ENCODE data around the gene GPER1.
"Not testable (repeated sequence)": the region's sequence is repeated elsewhere in the genome, so short reads cannot be mapped to it uniquely, and the experiment has no call there.

The GPER1 gene

DNA sequence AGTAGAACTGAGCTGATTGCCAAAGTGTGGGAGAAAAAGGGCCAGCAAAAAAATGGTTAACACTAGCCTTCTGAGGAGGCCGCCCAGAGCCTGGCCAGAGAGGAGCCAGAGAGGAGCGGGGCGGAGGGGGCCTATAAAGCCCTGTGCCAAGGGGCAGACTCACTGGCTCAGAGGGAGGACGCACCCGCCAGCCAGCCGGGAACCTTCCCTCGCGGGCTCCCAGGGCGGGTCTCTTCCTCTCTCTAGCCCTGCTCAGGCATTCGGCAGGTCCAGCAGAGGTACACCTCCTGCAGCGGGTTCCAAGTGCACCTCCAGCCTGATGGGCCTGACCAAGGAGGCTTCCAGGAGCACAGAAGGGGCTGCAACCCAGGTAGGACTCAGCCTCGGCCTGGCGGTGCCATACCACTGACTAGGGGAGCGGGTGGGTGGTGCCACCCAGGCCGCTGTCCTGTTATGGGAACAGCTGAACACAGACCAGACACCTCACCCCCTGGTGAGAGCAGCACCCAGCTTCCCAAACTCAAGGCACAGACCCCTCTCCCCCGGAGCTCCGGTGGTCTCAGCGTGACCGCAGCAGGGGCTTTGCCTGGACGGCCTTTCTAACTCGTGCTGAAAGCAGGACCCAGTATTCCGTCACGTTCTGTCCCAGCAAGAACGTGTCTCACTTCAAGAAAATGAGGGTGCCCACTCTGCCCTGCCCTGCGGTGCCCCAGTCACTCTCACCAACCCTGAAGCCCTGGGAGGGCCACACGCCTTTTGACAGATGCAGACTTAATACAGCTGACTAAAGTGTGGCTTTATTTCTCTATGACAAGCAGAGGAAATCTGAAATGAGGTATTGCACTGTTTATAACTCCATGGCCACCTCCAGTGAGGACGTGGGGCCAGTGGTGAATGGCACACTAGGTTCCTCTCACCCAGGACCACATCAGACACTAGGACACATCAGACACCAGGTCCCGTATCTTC, at the start of gene GPER1:
GPER1 (plus strand) TSS at position 162 of the 969 bp plus-strand sequence. CDS start 3,616 bp downstream, outside the sequence.
- H3K36me3 Mint-ChIP-seq = peaks cover 20% of the 10 kb centered on the region
- H3K27ac Mint-ChIP-seq = peak within 1 kb of the TSS; percentile 78

GRCh38 chr7:1040233-1040632, 47.7 kb upstream of the GPER1 start:
- H3K4me1 Mint-ChIP-seq = peaks cover 11% of the 10 kb centered on the region
- not testable (repeated sequence) for H3K9me3 Mint-ChIP-seq, H3K36me3 Mint-ChIP-seq, ATAC-seq, H3K27me3 Mint-ChIP-seq, H3K4me3 Mint-ChIP-seq, H3K27ac Mint-ChIP-seq

More for the DNA sequence above, at the start of gene GPER1:
- peak within 1 kb of the TSS; percentile 74 for H3K4me3 Mint-ChIP-seq
- ATAC-seq = no peak
- no peaks in the 10 kb centered on the region for H3K27me3 Mint-ChIP-seq
- H3K9me3 Mint-ChIP-seq = no peaks in the 10 kb centered on the region
- H3K4me1 Mint-ChIP-seq = peaks cover 42% of the 10 kb centered on the region

DNA sequence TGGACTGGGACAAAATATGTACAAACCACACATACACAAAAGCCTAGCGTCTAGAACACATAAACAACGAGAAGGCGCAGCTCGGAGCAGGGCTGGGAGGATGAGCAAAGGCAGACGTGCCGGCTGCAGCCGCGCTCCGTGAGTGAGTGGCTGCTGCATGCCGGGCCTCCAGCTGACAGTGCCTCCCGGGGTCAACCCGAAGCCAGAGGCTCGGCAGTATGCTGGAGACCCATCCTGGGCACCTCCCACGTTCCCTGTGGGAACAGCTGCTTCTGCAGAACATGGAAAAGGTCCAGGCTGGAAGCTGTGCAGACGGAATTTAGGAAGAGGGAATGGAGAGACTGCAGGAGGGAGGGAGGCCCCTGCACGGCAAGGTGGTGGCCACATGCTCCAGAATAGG, 47.1 kb upstream of the GPER1 start:
- H3K27me3 Mint-ChIP-seq = no peaks in the 10 kb centered on the region
- no peak overlapping the region for H3K27ac Mint-ChIP-seq
- H3K4me3 Mint-ChIP-seq = no peak overlapping the region
- ATAC-seq = no peak
- peaks cover 16% of the 10 kb centered on the region for H3K4me1 Mint-ChIP-seq
- H3K36me3 Mint-ChIP-seq = no peaks in the 10 kb centered on the region
- no peaks in the 10 kb centered on the region for H3K9me3 Mint-ChIP-seq

DNA sequence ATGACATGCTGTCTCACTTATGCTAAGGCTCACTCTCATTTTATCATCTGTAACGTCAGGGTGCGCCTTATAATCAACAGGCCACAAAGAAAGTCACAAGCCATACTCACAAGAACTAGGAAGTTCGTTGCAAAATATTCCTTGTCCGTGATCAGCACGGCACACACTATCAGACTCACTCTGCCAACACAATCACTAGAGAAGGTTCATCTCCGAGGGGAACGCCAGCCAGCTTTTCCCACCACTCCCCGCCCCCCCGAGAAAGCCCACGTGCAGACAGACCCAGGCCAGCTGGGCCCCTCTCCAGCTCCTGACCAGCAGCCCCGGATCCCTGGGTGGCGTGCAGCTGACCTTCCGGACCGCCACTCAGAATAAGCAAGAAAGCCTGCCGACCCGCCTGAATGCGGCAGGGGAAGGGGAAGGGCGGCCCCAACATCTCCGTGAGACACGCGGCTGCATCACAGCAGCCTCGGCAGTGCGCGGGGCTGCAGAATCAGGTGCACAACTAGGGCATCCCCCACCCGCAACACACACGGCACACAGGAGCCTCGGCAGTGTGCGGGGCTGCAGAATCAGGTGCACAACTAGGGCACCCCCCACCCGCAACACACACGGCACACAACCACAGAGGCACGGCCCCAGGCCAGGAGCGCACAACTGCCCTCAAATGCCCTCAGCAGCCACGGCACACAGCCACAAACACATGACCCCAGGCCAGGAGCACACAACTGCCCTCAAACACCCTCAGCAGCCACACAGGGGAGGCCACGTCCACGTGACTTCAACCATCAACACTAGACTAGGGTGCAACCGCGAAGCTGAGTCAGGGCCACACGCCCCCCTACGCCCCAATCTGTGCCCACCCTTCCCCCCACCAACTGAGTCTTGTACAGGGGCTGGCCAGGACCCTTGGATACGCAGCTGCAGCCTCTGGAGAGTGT, 46.1 kb upstream of the GPER1 start:
- Mint-ChIP-seq H3K27me3 (no peaks in the 10 kb centered on the region), H3K4me3 (no peak overlapping the region), H3K36me3 (no peaks in the 10 kb centered on the region), H3K27ac (no peak overlapping the region), H3K9me3 (no peaks in the 10 kb centered on the region), H3K4me1 (peaks cover 18% of the 10 kb centered on the region)
- ATAC-seq = no peak

DNA sequence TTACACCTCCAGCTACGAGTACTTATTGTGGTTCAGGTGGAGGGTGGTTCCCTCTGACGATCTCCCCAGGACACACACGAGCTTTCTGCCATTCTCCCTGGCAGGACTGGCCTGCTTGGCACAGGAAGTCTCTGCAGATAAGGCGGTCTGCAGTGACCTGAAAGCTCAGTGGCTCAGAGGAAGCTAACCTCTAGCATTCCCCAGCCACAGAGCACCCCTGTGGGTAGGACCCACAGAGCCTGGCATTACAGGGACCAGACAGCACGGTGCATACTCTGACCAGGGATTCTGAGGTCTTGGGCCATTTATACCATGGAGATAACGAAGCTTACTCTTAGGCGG, 45.5 kb upstream of the GPER1 start:
- no peaks in the 10 kb centered on the region for H3K36me3 Mint-ChIP-seq

DNA sequence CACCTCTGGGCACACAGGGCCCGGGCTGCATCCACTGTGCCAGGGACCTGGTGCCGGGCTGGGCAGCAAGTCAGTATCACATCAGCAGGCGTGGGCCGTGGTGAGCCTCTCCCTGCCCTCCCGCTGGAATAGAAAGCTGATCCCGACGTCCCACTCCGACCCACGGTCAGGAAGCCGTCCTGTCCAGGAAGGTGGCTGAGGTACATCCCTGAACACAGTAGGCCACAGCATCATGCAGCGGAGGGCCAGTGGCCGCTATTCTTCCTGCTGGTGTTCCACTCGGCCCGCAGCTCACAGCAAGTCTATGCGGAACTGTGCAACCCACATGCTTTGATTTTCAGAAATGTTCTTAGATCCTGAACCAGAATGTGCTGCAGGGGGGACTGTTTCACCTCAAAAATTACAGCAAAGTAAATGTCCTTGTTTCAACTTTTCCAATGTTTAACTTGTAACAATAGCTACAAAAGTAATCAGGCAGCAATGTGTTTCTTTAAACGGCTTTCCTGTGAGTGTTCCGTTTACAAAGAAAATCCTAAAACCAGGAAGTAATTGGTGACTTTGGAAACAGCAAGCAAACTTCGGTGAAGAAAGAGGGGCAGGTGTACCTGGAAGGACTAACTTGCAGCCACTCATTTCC, 44.2 kb upstream of the GPER1 start:
- H3K9me3 Mint-ChIP-seq = no peaks in the 10 kb centered on the region
- peaks cover 29% of the 10 kb centered on the region for H3K4me1 Mint-ChIP-seq
- no peaks in the 10 kb centered on the region for H3K36me3 Mint-ChIP-seq
- H3K4me3 Mint-ChIP-seq = peak overlapping the region; percentile 67
- peak overlapping the region; percentile 27 for H3K27ac Mint-ChIP-seq
- no peaks in the 10 kb centered on the region for H3K27me3 Mint-ChIP-seq
- ATAC-seq = no peak

More for the DNA sequence above, 45.5 kb upstream of the GPER1 start:
- H3K9me3 Mint-ChIP-seq = no peaks in the 10 kb centered on the region
- H3K4me3 Mint-ChIP-seq = no peak overlapping the region
- H3K27me3 Mint-ChIP-seq = no peaks in the 10 kb centered on the region
- no peak overlapping the region for H3K27ac Mint-ChIP-seq
- peaks cover 18% of the 10 kb centered on the region for H3K4me1 Mint-ChIP-seq
- ATAC-seq = no peak

DNA sequence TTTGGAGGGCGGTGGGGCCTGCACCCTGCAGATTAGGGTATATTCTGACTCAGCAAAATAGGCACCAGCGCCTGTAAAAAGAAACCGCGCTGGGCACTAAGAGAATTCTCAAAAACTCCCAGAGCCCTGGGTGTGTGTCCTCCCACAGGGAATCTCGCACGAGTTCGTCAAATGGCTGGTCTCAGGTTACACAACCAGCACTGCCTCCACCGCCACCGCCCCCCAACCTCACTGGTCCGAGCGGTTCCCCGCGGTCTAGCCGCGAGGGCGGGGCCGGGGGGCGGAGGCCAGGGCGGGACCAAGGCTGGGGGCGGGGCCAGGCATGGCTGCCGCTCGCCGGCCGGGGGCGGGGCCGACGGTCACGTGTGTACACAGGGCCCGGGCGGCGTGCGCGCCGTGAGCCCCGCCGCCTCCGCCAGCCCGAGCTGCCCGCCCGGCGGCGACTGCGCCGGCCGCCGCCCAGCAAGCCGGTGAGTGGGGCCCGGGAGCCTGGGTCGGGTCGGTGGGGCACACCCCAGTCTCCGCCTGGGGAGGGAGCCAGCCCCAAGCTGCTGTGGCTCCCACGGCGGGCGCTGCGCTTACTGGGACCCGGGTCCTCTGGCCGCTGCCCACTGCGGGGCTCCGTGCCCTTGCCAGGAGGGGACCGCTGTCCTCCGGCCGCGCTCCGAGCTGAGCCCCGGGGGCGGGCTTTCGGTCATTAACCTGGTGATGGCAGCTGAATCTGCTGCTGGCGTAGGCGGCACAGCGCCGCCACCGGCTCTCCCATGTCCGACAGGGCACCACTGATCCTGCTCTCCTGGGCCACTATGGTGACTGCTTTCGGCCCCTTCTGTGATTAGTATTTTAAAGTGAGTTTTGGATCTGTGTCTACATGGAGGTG, 43.5 kb upstream of the GPER1 start, which contains the start of gene GPR146:
GPR146 (plus strand) TSS at position 358 of the 880 bp plus-strand sequence. CDS start 12,970 bp downstream, outside the sequence.
- H3K27me3 Mint-ChIP-seq = no peaks in the 10 kb centered on the region
- H3K9me3 Mint-ChIP-seq = no peaks in the 10 kb centered on the region
- peak; percentile 98 for ATAC-seq
- H3K27ac Mint-ChIP-seq = peak within 1 kb of the TSS; percentile 67
- H3K4me3 Mint-ChIP-seq = peak within 1 kb of the TSS; percentile 82
- H3K4me1 Mint-ChIP-seq = peaks cover 37% of the 10 kb centered on the region
- no peaks in the 10 kb centered on the region for H3K36me3 Mint-ChIP-seq

DNA sequence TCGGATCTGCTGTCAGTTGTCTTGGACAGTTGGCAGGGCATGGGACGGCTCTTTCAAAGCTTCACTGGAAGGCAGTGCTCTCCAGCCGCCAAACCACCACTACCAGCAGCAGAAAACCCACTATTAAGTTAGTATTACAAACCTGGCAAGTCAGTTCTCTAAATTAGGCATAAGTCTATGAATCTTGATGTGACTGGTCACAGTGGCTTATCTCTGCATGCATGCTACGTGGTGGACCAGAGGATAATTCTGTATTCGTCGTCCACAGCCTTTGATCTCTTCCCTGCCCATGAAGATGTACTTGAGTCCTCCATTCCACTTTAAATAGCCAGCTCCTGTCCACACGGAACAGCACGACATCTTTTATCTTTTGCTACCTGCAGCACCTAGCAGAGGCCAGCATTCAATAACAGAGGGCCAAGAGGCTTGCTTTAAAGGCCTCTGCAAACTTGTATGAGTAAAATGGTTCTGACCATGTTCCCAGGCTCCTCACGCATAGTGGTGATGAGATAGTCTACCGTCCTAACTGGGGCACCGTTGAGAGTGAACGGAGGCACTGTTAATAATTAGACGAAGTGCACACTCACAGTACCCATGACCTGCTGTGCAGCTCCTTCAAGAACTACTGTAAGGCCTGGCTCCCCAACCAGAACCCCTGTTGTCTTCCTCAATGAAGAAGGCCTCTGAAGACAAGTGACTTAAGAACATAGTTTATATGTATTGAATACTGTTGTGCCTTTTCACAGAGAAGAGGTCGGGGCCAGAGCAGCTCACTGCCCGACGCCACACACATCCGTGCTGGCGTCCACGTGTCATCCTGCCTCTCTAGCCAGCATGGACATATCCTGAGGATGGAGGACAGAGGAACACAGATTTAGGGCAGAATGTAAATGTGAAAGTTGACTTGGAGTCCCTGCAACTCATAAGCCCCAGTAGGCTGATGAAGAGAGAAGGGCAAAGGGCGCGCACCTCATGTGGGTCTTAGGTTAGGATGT, 42.5 kb upstream of the GPER1 start:
- Mint-ChIP-seq H3K36me3 (no peaks in the 10 kb centered on the region), H3K9me3 (no peaks in the 10 kb centered on the region), H3K27ac (peak overlapping the region; percentile 67), H3K4me1 (peaks cover 44% of the 10 kb centered on the region), H3K4me3 (peak overlapping the region; percentile 82), H3K27me3 (peaks cover 8% of the 10 kb centered on the region)
- ATAC-seq = no peak

DNA sequence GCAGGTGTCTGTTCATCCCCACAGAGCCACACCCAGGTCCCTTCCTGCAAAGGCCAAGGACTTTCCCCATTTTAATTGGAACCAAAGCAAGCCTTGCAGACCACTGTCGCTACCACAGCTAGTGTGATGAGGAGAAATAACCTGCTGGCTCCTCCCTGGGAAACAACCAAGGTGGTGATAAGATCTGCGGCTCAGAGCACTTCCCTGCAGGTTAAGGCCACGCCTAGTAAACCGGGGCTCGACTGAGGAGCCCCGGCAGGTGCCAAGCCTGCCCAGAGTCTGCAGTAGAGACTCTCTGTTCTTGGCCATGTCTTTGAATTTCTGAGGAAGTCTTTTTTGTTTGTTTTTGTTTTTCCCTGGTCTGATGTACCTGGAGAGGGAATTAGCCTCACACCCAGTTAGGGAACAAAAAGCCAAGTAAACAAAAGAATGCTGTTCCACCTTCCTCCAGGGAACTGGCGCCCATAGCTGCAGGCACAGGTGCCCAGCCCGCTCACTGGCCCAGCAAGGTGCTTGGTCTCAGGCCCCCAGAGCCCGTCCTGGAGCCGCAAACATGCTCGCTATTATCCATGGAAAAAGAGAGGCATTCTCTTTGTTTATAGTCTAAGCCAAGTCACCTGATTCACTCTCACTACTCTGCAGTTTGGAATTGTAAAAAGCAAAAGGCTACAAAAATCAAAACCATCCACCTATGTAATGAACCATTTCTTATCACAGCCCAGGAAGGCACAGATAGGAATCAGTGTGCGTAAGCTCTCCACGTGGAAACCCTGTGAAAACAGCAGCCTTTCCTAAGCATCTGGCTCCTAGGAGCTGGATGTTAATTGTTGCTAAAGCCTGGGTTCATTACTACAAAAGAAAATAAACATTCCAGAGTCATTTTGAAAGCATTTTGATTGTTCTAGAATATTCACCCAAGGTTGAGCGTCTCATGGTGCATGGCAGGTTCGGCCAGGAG, 40.9 kb upstream of the GPER1 start:
- peaks cover 52% of the 10 kb centered on the region for H3K4me1 Mint-ChIP-seq
- ATAC-seq = no peak
- H3K27me3 Mint-ChIP-seq = peaks cover 19% of the 10 kb centered on the region
- H3K27ac Mint-ChIP-seq = no peak overlapping the region
- H3K9me3 Mint-ChIP-seq = no peaks in the 10 kb centered on the region
- peaks cover under 1% of the 10 kb centered on the region for H3K36me3 Mint-ChIP-seq
- no peak overlapping the region for H3K4me3 Mint-ChIP-seq

DNA sequence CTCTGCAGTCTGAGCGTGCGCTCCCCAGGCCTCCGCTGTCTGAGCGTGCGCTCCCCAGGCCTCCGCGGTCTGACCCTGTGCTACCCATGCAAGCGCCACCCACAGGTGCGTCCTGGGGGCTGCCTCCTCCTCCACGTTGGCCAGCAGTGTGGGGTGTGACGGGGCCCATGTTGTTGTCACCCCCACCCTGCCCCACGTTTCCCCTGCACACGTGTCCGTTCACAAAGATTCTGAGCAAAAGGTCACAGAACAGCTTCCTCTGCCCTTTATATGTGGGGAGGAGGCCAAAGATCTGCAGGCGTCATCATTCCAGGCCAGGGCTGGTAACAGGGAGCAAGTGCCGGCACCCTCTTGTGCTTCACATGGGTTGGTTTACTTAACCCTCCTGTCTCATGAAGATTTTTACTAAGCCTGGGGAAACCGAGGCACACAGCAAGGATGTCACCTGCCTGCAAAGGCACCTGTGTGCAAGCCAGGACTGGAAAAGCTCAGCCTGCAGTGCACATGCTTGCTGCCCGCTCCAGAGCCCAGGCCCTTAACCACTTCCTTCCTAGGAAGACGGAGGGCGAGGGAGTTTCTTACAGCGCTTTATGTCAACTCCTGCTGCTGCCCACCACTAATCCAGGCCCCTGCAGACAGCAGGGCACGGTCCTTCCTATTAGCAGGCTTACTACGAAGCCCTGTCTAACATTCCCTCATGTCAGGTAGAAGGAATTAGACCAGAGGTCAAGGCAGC, 38.7 kb upstream of the GPER1 start:
- H3K4me3 Mint-ChIP-seq = no peak overlapping the region
- no peaks in the 10 kb centered on the region for H3K9me3 Mint-ChIP-seq
- peaks cover 50% of the 10 kb centered on the region for H3K4me1 Mint-ChIP-seq

DNA sequence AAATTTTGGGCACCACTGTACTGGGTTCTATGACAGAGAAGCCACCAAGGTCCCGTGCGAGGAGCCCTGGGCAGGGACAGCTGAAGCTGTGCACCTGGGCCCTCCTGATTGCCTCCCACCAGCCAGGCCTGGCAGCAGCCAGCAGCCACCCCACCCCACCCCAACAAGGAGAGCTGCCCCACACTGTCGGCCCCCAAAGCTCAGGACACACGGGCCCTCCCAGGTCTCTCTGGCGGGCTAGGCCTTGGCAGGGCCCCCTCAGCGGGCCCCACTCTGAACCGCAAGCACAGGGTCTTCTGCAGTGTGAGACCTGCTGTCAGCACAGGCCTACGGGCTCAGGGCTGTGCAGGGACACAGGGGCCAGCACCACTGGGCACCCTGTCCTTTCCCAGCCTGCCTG, 38.1 kb upstream of the GPER1 start:
- H3K27me3 Mint-ChIP-seq = peaks cover 33% of the 10 kb centered on the region
- H3K9me3 Mint-ChIP-seq = no peaks in the 10 kb centered on the region
- no peak overlapping the region for H3K27ac Mint-ChIP-seq
- peaks cover 4% of the 10 kb centered on the region for H3K36me3 Mint-ChIP-seq
- H3K4me3 Mint-ChIP-seq = no peak overlapping the region
- ATAC-seq = no peak
- peaks cover 50% of the 10 kb centered on the region for H3K4me1 Mint-ChIP-seq

More for the DNA sequence above, 38.7 kb upstream of the GPER1 start:
- Mint-ChIP-seq H3K27me3 (peaks cover 27% of the 10 kb centered on the region), H3K27ac (no peak overlapping the region), H3K36me3 (peaks cover 4% of the 10 kb centered on the region)
- ATAC-seq = no peak

All from stimulated activated memory B cell treated with anti-CD40 and anti-IgM and Interleukin-4, amounts not matched to agents 10 μg/mL and 1 μg/mL and 100 μg/mL, for 72 hours (primary cell).